NCI-H345 (cell line): Measurements from ENCODE around the gene SGK1.

Source experiments
- DNase-seq: peaks from one replicate; lab custom pipeline; 2025; lab: John Stamatoyannopoulos, UW

The SGK1 gene

GRCh38 chr6:134171517-134171916 is 146.4 kb downstream of the SGK1 start:
- DNase-seq, result no peak

GRCh38 chr6:134170844-134171243 is 147.1 kb downstream of the SGK1 start:
- no peak for DNase-seq

- DNase-seq, result no peak
Observed at GRCh38 chr6:134169871-134170486, 147.9 kb downstream of the SGK1 start.

GRCh38 chr6:134168590-134169208 is 149.2 kb downstream of the SGK1 start:
- DNase-seq, result no peak

GRCh38 chr6:134166511-134167261 is 151.2 kb downstream of the SGK1 start:
- DNase-seq, result no peak

- no peak for DNase-seq
Observed at GRCh38 chr6:134165561-134166201, 152.2 kb downstream of the SGK1 start.

- DNase-seq, result no peak
Observed at GRCh38 chr6:134164300-134164699, 153.6 kb downstream of the SGK1 start.

GRCh38 chr6:134162932-134163331 is 155.0 kb downstream of the SGK1 start:
- no peak for DNase-seq

GRCh38 chr6:134161041-134161440 is 156.9 kb downstream of the SGK1 start:
- DNase-seq, result no peak

- DNase-seq, result no peak
Observed at GRCh38 chr6:134152767-134153485, 165.0 kb downstream of the SGK1 start.

- DNase-seq, result no peak
Observed at GRCh38 chr6:134148566-134148965, 169.3 kb downstream of the SGK1 start.

GRCh38 chr6:134147034-134147533 is 170.8 kb downstream of the SGK1 start:
- no peak for DNase-seq

- DNase-seq, result no peak
Observed at GRCh38 chr6:134146268-134147033, 171.5 kb downstream of the SGK1 start.

GRCh38 chr6:134145786-134146185 is 172.1 kb downstream of the SGK1 start:
- no peak for DNase-seq

GRCh38 chr6:134138226-134138975 is 179.5 kb downstream of the SGK1 start:
- no peak for DNase-seq

GRCh38 chr6:134134654-134135053 is 183.3 kb downstream of the SGK1 start:
- no peak for DNase-seq

- DNase-seq, result no peak
Observed at GRCh38 chr6:134132494-134133141, 185.3 kb downstream of the SGK1 start.

GRCh38 chr6:134131530-134132139 is 186.3 kb downstream of the SGK1 start:
- no peak for DNase-seq

GRCh38 chr6:134128146-134128545 is 189.8 kb downstream of the SGK1 start:
- no peak for DNase-seq
